ENCODE results near the gene AKR7A3. TPM values are rescaled to one million over a fixed set of nuclear protein-coding genes. Genes with fewer than 3 reads are reported as not detected.

Gene AKR7A3
- total and polyA plus RNA-seq, 10 of the 15 experiments (the other 5 are each of a cell fraction or from before 2014, with no cell fraction given) = 0.10 to 1.1 (median 0.25) TPM; not detected in 2

- SMC1A ChIA-PET (ENCODE audit: uncharacterized antibody, unreplicated experiment) = interaction anchor here (1.6 kb wide), 1 partner anchor 188 kb away, joined by 3 read pairs; no protein-coding TSS in a partner anchor
- BruUV-seq (replicated peaks) = no TSS peak
Measured at GRCh38 chr1:19317126-19317910, 28.7 kb upstream of the AKR7A3 start.

More at GRCh38 chr1:19317126-19317910, 28.7 kb upstream of the AKR7A3 start:
- H3K27me3 ChIP-seq (replicated peaks in 1 of 2; ENCODE audit: control insufficient read depth in 2 of 2, insufficient read depth in 2 of 2, low read length in 1 of 2) = no peaks in the 10 kb centered on the region
- DNase-seq (ENCODE audit: low read depth, low spot score) (no peak), FAIRE-seq (no peak), ATAC-seq (no peak)
- H4K20me1 ChIP-seq (ENCODE audit: control insufficient read depth, insufficient read depth) = no peaks in the 10 kb centered on the region
- TF ChIP-seq BCL11A (IDR thresholded peaks at IDR 0.05; ENCODE audit: low read depth, low read length) (no peak), BRCA1 (IDR thresholded peaks at IDR 0.05; ENCODE audit: low read depth, low read length) (no peak), ZNF592 (IDR thresholded peaks at IDR 0.05) (no peak), WRNIP1 (IDR thresholded peaks at IDR 0.05; ENCODE audit: borderline replicate concordance, low read depth, low read length) (no peak), TCF3 (IDR thresholded peaks at IDR 0.05; ENCODE audit: borderline replicate concordance, insufficient read depth, low read depth, low read length) (no peak), ELK1 (IDR thresholded peaks at IDR 0.05; ENCODE audit: low read depth, low read length) (no peak), LARP7 (IDR thresholded peaks at IDR 0.05) (no peak), ZNF274 (IDR thresholded peaks at IDR 0.05; ENCODE audit: insufficient read depth, insufficient read length) (no peak)
- POLR2A ChIA-PET = interaction anchor here (0.7 kb wide), 1 partner anchor 29 kb away, joined by 8 read pairs; the partner anchor contains the start of gene AKR7A3
- RAD21 ChIA-PET (ENCODE audit: unreplicated experiment) = no interaction called here
- no peak overlapping the region for H3K27ac ChIP-seq (ENCODE audit: control insufficient read depth, insufficient read depth)
- whole genome bisulfite sequencing (ENCODE audit: insufficient coverage, insufficient replicate concordance, low lambda C conversion rate, missing lambda C conversion rate) = 86% methylated on average over 13 of the region's 13 CpGs
- peaks cover 12% of the 10 kb centered on the region for H3K79me2 ChIP-seq (ENCODE audit: control insufficient read depth, insufficient read depth, low read length)
- no peaks in the 10 kb centered on the region; a peak in 1 of 4 replicates for H3K36me3 ChIP-seq (ENCODE audit: control insufficient read depth in 2 of 2, insufficient read depth in 2 of 2, low read length in 1 of 2)
- peaks cover 40% of the 10 kb centered on the region for H3K4me1 ChIP-seq (ENCODE audit: control insufficient read depth, insufficient read depth, low read length)
- H3K4me3 ChIP-seq = no peak overlapping the region
- H3K9me3 ChIP-seq (replicated peaks; ENCODE audit: control insufficient read depth, insufficient read depth, low read length) = no peaks in the 10 kb centered on the region
- in situ Hi-C loops (cut with MboI) (no loop called here), intact Hi-C loops (cut with micrococcal nuclease; ENCODE audit: unreplicated experiment) (loop anchor here (10.0 kb wide), 2 partner anchors 167 to 337 kb away; partner anchors contain the start of gene CAPZB)
- H3K4me2 ChIP-seq (ENCODE audit: control insufficient read depth, insufficient read depth) = 0 out of 2 replicates have a peak overlapping the region, but pooled peaks have one; percentile 5
- no peak overlapping the region for H3K9ac ChIP-seq (ENCODE audit: control insufficient read depth, insufficient read depth, low read length)
- H2AFZ ChIP-seq (ENCODE audit: control insufficient read depth, low read depth, low read length) = no peak overlapping the region
- CTCF ChIA-PET = no interaction called here

All from GM12878 (cell line).